Measurements from ENCODE around the gene RASA2. TPM values are rescaled to one million over a fixed set of nuclear protein-coding genes. Genes with fewer than 3 reads are reported as not detected.

RASA2 gene
- total RNA-seq, 6 donors from 2014 or later, result 11.7 to 41.5 (median 21.3) TPM

DNA sequence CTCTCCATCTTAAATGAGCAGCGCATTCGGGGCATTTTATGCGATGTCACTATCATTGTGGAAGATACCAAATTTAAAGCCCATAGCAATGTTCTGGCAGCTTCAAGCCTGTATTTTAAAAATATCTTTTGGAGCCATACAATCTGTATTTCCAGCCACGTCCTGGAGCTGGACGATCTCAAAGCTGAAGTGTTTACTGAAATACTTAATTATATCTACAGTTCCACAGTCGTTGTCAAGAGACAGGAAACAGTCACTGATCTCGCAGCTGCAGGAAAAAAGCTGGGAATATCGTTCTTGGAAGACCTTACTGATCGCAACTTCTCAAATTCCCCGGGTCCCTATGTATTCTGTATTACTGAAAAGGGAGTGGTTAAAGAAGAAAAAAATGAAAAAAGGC lies 44.4 kb upstream of the RASA2 start:
- ATAC-seq (ENCODE audit: low FRiP score in 2 of 2) (no peak), DNase-seq (no peak)
- Histone ChIP-seq H3K27me3 (no peaks in the 10 kb centered on the region), H3K36me3 (peaks cover 16 to 63% (median 39%) of the 10 kb centered on the region in 4 donors), H3K27ac (peak overlapping the region; percentile 45 to 70 (median 60)), H3K4me3 (no peak overlapping the region), H3K9me3 (no peaks in the 10 kb centered on the region), H3K4me1 (peaks cover 14 to 36% (median 23%) of the 10 kb centered on the region in 4 donors)
- TF ChIP-seq POLR2AphosphoS5 (IDR thresholded peaks at IDR 0.05) (no peak), EP300 (IDR thresholded peaks at IDR 0.05) (no peak), POLR2A (IDR thresholded peaks at IDR 0.05) (no peak)
- TF ChIP-seq, protein P1, sequence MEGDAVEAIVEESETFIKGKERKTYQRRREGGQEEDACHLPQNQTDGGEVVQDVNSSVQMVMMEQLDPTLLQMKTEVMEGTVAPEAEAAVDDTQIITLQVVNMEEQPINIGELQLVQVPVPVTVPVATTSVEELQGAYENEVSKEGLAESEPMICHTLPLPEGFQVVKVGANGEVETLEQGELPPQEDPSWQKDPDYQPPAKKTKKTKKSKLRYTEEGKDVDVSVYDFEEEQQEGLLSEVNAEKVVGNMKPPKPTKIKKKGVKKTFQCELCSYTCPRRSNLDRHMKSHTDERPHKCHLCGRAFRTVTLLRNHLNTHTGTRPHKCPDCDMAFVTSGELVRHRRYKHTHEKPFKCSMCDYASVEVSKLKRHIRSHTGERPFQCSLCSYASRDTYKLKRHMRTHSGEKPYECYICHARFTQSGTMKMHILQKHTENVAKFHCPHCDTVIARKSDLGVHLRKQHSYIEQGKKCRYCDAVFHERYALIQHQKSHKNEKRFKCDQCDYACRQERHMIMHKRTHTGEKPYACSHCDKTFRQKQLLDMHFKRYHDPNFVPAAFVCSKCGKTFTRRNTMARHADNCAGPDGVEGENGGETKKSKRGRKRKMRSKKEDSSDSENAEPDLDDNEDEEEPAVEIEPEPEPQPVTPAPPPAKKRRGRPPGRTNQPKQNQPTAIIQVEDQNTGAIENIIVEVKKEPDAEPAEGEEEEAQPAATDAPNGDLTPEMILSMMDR (IDR thresholded peaks at IDR 0.05), result no peak
- 48 to 50% methylated on average over 10 of the region's 10 CpGs for WGBS, 2 donors

DNA sequence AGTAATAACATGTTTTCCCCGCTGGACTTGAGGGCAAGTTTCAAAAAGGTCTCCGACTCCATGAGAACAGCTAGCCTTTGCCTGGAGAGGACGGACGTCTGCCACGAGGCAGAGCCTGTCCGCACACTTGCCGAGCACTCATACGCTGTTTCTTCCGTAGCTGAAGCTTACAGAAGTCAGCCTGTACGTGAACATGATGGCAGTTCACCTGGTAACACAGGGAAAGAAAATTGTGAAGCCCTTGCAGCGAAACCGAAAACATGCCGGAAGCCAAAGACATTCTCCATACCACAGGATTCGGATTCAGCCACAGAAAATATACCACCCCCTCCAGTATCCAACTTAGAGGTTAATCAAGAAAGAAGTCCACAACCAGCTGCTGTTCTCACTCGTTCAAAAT lies 43.9 kb upstream of the RASA2 start:
- TF ChIP-seq, protein P1 (IDR thresholded peaks at IDR 0.05), result no peak
- no peak for TF ChIP-seq EP300 (IDR thresholded peaks at IDR 0.05)
- no peak for TF ChIP-seq POLR2A (IDR thresholded peaks at IDR 0.05)
- no peak for TF ChIP-seq POLR2AphosphoS5 (IDR thresholded peaks at IDR 0.05)
- H3K36me3 ChIP-seq, result peaks cover 16 to 64% (median 39%) of the 10 kb centered on the region in 4 donors
- no peaks in the 10 kb centered on the region for H3K27me3 ChIP-seq
- DNase-seq, result no peak
- ATAC-seq (ENCODE audit: low FRiP score in 2 of 2), result no peak
- H3K4me1 ChIP-seq, result peaks cover 14 to 36% (median 23%) of the 10 kb centered on the region in 4 donors
- H3K27ac ChIP-seq, result peak overlapping the region; percentile 45 to 70 (median 60)
- no peaks in the 10 kb centered on the region for H3K9me3 ChIP-seq
- WGBS, 2 donors, result 73 to 86% methylated on average over 15 of the region's 15 CpGs
- no peak overlapping the region for H3K4me3 ChIP-seq

DNA sequence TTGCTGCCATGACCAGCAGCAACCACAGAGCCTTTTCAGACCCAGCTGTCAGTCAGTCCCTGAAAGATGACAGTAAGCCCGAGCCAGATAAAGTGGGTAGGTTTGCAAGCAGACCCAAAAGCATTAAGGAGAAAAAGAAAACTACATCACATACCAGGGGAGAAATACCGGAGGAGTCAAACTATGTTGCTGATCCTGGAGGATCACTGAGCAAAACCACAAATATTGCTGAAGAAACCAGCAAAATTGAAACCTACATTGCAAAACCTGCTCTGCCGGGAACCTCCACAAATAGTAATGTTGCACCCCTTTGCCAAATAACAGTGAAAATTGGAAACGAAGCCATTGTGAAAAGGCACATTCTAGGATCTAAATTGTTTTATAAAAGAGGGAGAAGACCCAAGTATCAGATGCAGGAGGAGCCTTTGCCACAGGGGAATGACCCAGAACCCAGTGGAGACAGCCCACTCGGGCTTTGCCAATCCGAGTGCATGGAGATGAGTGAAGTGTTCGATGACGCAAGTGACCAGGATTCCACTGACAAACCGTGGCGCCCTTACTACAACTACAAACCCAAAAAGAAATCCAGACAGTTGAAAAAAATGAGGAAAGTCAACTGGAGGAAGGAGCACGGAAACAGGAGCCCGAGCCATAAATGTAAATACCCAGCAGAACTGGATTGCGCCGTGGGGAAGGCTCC lies 42.1 kb upstream of the RASA2 start:
- WGBS, 2 donors, result 75 to 93% methylated on average over 14 of the region's 14 CpGs
- H3K27ac ChIP-seq, result no peak overlapping the region
- ATAC-seq (ENCODE audit: low FRiP score in 2 of 2), result no peak
- no peaks in the 10 kb centered on the region for H3K27me3 ChIP-seq
- no peaks in the 10 kb centered on the region for H3K9me3 ChIP-seq
- no peak overlapping the region for H3K4me3 ChIP-seq
- TF ChIP-seq, protein P1 (IDR thresholded peaks at IDR 0.05), result no peak
- TF ChIP-seq EP300 (IDR thresholded peaks at IDR 0.05), result no peak
- no peak for TF ChIP-seq POLR2AphosphoS5 (IDR thresholded peaks at IDR 0.05)
- no peak for TF ChIP-seq POLR2A (IDR thresholded peaks at IDR 0.05)
- H3K4me1 ChIP-seq, result peaks cover 19 to 37% (median 23%) of the 10 kb centered on the region in 4 donors
- no peak for DNase-seq
- peaks cover 16 to 58% (median 35%) of the 10 kb centered on the region in 4 donors for H3K36me3 ChIP-seq

DNA sequence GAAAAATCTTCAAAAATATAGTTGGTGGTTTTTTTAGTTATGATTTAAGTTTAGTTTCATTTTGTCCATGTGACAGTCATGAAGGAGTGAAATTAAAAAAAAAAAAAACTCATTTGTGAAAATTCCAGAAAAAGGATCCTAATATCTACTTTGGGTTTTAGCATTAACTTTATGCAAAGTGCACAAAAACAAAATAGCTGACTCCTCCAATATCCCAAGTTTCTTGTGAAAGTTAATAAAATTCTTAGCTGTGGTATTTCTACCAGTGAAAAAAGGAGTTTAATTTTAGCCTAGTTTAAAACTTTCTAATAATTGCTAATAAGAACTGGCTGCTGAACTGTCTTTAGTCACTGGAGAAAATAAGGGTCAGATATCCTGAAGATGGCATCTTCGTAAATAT lies 40.8 kb upstream of the RASA2 start:
- Histone ChIP-seq H3K4me3 (no peak overlapping the region), H3K36me3 (peaks cover 16 to 58% (median 35%) of the 10 kb centered on the region in 4 donors)
- TF ChIP-seq POLR2AphosphoS5 (IDR thresholded peaks at IDR 0.05) (no peak), POLR2A (IDR thresholded peaks at IDR 0.05) (no peak), EP300 (IDR thresholded peaks at IDR 0.05) (no peak)
- TF ChIP-seq, protein P1 (IDR thresholded peaks at IDR 0.05), result no peak

DNA sequence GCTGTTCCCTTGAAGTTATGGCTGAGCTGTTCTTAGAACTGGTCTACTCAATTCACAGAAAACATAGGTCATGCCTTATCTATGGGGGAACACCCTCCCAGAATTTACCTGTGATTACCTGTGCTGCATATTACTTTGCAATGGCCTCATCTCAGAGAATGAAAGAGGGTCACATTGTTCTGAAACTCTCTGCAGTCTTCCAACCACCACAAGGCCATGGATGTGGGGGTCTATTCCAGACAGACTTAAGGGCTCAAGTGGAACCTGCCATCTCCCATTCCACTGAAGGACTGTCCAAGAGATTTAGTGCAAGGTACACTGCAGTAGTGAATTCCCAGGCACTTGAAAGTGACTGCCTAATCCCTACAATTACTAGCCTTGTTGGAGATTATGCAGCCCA lies 40.1 kb upstream of the RASA2 start:
- Histone ChIP-seq H3K4me1 (peaks cover 11 to 24% (median 14%) of the 10 kb centered on the region in 4 donors), H3K27ac (peak overlapping the region in 1 of 4 donors; percentile 7), H3K27me3 (no peaks in the 10 kb centered on the region), H3K4me3 (no peak overlapping the region), H3K36me3 (peaks cover 16 to 58% (median 35%) of the 10 kb centered on the region in 4 donors), H3K9me3 (no peaks in the 10 kb centered on the region)
- ATAC-seq (ENCODE audit: low FRiP score in 2 of 2) (no peak), DNase-seq (no peak)
- no peak for TF ChIP-seq POLR2A (IDR thresholded peaks at IDR 0.05)
- TF ChIP-seq, protein P1 (IDR thresholded peaks at IDR 0.05), result no peak
- TF ChIP-seq EP300 (IDR thresholded peaks at IDR 0.05), result no peak
- no peak for TF ChIP-seq POLR2AphosphoS5 (IDR thresholded peaks at IDR 0.05)

More for the DNA sequence above, 40.8 kb upstream of the RASA2 start:
- Histone ChIP-seq H3K27me3 (no peaks in the 10 kb centered on the region), H3K9me3 (no peaks in the 10 kb centered on the region), H3K4me1 (peaks cover 18 to 29% (median 20%) of the 10 kb centered on the region in 4 donors), H3K27ac (no peak overlapping the region)
- ATAC-seq (ENCODE audit: low FRiP score in 2 of 2) (no peak), DNase-seq (no peak)
- WGBS, 2 donors, result 93 to 100% methylated on average over 1 of the region's 1 CpG

All from upper lobe of left lung (tissue), 6 donors.